HG02588 (cell line): Measurements from ENCODE around the gene PSME1.
A peak's percentile ranks its signal among the peaks of the same experiment; 100 is the strongest.

Experiments
- ATAC-seq: cut with Tn5 transposase; IDR thresholded peaks from one replicate; pipeline ENCODE4 v1.9.1; 2021; ENCODE audit warnings: mild to moderate bottlenecking, moderate library complexity; ENCODE audit not compliant: unreplicated experiment

The PSME1 gene

GRCh38 chr14:24167469-24168114, 31.6 kb downstream of the PSME1 start:
- ATAC-seq: no peak

GRCh38 chr14:24171422-24172260, 35.6 kb downstream of the PSME1 start, which contains the start of gene REC8:
REC8 (plus strand) TSS chr14:24172080; CDS start chr14:24172553, 473 bp downstream.
- peak; percentile 83 for ATAC-seq

GRCh38 chr14:24172261-24172860, 36.4 kb downstream of the PSME1 start:
- no peak for ATAC-seq

- ATAC-seq: no peak
Observed at GRCh38 chr14:24172871-24173281, 36.9 kb downstream of the PSME1 start.

DNA sequence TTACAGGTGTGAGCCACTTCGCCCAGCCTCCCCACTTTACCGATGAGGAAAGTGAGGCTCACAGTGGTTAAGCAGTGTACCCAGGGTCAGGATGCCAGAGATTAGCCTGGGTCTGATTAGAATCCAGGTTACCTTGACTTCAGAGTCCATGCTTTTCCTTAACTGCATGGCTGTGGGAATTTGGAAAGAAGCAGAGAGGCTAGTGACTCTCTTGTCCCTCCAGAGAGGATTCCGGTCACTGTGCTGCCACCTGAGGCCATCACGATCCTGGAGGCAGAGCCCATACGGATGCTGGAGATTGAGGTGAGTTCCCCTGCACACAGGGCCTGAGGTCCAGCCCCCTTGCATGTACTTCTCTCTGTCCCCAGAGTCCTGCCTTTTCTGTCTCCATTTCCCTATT, 40.6 kb downstream of the PSME1 start:
- ATAC-seq: no peak

DNA sequence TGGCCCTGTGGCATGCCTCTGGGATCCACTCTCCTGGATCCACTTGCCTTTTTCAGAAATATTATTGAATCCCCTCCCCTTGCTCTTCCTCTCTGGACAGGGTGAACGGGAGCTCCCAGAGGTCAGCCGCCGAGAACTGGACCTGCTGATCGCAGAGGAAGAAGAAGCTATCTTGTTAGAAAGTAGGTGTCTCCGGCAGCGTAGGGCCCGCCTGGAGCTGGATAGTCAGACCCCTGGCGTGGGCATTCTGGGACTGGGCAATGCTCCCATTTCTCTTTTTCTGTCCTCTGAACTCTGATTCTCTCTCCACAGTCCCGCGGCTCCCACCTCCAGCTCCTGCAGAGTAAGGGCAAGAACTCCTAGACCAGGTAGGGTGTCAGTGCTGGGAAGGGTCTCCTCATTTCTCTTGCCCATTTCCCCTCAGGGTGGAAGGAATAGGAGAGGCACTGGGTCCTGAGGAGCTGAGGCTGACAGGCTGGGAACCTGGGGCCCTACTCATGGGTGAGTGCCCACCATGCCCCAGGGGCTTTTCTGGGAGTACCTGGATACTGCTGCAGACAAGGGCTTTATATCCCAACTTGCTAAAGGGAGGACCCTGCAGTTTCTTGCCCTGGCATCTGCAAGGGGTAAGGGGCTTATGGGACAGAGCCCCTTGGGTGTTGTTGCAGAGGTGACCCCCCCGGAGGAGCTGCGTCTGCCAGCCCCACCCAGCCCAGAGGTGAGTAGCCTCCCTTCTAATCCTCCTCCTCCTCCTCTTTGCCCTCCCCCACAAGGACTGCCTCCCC, 41.2 kb downstream of the PSME1 start:
- no peak for ATAC-seq

GRCh38 chr14:24177891-24178290, 41.9 kb downstream of the PSME1 start:
- ATAC-seq: no peak

GRCh38 chr14:24178399-24179178, 42.6 kb downstream of the PSME1 start:
- no peak for ATAC-seq

- no peak for ATAC-seq
Observed at GRCh38 chr14:24179294-24179960, 43.4 kb downstream of the PSME1 start.

DNA sequence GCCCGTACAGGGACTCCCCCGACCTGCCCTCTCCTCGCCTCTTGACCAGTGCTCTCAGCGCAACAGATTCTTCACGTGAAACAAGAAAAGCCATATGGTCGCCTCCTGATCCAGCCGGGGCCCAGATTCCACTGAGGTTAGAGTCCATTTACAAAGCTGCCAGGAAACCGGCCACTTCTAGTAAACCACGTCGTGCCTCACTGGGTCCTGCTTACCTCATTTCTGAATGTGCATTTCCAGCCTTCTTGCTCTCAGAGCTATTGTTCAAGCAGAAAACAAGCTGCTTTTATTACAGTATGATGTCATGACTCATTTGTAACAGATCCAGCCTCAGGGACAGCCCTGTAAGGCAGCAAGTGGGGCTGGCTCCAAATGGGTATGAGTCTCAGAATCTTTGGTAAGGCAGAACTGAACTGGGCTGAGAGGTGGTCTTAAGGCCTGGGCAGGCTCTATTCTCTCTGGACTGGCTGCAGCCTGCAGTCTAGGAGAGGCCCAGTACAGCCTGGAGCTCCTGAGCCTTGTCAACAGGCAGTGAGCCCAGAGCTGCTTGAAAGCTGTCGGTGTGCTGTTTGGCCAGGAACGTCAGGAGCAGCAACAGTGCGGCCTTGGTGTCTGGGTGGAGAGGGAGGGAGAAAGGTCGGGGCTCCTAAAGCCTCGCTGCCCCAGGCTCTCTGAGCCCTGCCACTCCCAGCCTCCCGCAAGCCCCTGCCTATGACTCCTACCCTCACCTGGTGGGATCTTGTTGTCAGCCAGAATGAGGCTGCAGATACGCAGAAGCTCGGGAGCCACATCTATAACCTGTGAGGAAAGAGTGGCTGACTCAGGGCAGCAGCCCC, 44.2 kb downstream of the PSME1 start:
- no peak for ATAC-seq

DNA sequence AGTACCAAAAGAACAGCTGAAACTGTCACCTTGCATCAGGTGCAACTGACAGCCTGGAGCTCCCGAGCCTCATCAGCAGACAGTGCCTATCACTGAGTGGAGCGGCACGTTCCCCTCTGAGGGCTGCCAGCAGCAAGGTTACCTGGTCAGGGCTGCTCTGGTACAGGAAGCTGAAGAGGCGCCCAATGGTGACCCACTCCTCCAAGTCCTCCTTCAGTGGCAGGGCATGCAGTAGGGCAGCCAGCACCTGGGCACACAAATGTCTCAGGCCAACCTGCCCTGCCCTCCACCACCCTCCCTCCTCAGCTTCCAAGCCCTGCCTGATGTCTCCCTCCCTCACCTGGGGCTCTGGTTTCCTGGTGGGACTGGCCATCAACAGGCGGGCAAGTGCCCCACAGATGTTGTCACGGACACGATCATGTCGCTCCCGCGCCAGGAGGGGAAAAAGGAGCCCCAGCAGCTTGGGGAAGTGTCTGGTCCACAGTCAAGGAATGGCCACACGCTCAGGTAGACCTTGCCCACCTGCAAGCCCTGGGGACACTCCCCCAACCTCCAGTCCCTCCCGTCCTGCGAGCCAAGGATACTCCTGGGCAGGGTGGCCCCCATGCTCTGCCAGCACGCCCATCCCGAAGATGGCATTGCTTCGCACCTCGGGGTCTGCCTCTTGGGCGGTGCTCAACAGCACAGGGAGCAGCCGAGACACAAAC, 45.5 kb downstream of the PSME1 start:
- ATAC-seq: no peak

DNA sequence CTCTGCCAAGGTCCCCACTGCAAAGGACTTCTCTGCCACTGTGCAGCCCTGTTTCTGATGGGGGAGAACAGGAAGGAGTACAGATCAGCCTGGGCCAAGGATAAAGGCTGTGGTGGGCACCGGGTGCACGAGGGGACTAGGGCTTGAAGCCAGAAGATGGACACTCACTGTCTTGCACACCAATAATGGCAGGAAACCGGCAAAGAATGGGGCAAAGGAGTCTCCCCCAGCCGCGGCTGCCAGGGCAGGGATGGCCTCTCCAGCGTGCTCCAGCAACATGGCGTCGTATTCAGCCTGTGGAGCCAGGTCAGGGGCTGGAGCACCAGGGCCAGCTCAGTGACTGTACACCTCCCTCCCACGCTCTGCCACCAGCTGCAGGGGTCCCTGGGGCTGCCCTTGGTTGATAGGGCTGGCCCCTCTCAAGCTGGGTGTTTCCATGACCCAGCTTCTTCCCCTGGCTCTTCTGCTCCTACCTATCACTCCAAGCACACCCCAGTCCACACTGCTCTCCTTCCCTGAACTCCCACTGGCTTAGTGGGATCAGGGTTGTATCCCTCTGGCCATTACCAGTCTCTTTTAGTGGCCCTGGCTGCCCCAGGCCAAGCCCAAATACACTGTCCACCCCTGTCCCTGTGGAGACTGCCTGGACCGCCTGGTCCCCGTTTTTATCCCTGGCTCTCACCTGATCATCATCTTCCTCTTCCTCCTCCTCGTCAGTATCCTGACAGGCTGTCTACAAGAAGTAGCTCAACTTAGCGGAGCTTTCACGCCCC, 46.3 kb downstream of the PSME1 start:
- ATAC-seq: no peak

- no peak for ATAC-seq
Observed at GRCh38 chr14:24183014-24183481, 47.1 kb downstream of the PSME1 start.

DNA sequence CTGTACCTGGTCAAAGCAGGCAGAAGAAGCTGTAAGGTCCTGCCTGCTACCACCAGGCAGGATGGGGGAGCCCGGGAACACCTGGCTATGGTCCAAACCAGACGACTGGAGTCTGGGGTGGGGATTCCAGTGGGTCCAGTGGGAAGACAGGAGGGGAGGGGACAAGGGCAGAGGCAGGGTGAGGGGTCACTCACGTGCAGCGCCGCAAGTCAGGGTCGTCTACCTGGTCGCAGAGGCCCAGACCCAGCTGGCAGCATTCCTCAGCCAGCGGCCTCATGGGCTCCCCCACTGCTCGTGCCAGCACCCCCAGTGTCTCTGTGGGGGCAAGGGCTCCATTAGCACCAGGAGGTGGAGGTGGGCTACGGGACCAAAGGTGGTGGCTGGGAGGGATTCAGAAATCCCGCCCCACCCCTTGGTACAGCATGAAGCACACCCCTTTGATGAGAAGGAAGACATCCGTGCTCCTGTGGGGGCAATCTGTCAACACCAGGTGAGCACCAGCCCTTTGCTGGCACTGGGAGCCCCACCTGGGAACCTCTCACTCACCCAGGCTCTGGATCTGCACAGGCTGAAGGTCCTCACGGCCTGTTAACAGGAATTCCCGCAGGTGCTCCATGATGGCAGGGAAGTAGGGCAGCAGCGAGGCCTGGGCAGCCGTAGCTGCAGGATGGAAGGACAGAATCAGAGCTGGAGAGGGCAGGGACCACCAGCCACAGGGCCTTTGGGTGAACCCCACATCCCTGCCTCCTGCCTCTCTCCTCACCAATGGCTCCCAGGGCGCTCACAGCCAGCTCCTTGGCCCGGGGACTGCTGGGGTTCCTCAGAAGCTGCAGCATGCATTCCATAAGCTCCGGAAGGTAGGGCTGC, 48.3 kb downstream of the PSME1 start:
- no peak for ATAC-seq

- no peak for ATAC-seq
Observed at GRCh38 chr14:24185026-24185425, 49.0 kb downstream of the PSME1 start.

GRCh38 chr14:24185741-24186140, 49.7 kb downstream of the PSME1 start:
- no peak for ATAC-seq
